Astrocyte of the cerebellum (primary cell): ENCODE data around the gene LSS.

Experiments used
- DNase-seq: peaks from one replicate; pipeline ENCODE4 v3.0.0-alpha.2; 2011; ENCODE audit warnings: low read depth
- H3K4me3 ChIP-seq: 2 replicates; pipeline ENCODE4 v1.5.1; 2011; ENCODE audit warnings: mild to moderate bottlenecking, low read depth, low read length, moderate library complexity
- CTCF ChIP-seq: IDR thresholded peaks from 2 replicates; pipeline ENCODE4 v1.5.1; 2012; ENCODE audit warnings: low read length, low read depth, moderate library complexity, mild to moderate bottlenecking; ENCODE audit errors: missing control alignments
- in situ Hi-C: cut with HindIII; loops from 2 replicates; pipeline ENCODE4 v1.10.0; 2017; ENCODE audit warnings: low sequenced_read_pairs

Gene LSS

GRCh38 chr21:46210378-46211136, 18.0 kb downstream of the LSS start:
- no peak for TF ChIP-seq CTCF
- in situ Hi-C loops, result no loop called here
- H3K4me3 ChIP-seq, result no peak overlapping the region
- no peak for DNase-seq

DNA sequence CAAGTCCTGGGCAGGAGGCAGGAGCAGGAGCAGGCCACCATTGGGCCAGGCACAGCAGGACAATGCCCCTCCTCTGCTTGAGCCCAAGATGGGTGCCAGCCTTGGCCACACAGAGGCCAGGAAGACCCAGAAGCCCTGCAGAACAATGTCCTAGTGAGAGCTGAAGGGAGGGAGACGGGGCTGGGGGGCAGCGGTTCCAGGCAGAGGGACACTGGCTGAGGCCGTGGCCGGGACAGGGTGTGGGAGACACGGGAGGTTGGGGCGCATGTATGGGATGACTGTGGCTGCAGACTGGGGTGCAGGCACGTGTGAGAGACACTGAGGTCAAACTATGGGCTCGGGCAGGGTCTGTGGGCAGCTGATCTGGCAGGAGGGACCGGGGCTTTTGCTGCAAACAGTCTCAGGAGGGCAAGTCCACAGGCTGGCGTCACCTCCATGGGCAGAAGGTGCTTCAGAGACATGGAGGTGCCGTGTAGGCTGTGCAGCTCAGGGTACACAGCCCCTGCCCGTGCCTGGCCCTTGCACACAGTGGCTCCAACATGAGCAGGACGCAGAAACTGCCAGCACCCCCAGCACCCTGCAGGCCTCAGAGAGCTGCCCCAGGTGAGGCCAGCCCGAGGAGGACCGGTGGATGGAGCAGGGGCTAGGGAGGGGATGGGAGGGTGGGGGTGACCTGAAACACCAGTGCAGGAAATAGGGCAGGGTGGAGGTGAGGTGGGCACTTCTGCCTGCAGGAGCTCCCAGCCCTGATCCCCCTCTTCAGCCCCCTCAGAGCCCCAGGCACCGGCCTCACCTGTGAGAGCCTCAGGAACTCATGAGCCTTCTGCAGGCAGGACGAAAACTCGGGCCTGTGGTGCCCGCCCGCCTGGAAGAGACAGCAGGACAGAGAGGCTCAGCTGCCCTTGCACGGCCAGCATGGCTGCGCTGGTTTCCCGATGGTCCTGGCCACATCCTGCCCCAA, 19.5 kb downstream of the LSS start:
- no peak for TF ChIP-seq CTCF
- DNase-seq, result no peak
- H3K4me3 ChIP-seq, result no peak overlapping the region
- in situ Hi-C loops, result no loop called here

- in situ Hi-C loops, result no loop called here
- no peak for TF ChIP-seq CTCF
- H3K4me3 ChIP-seq, result no peak overlapping the region
- no peak for DNase-seq
Observed at GRCh38 chr21:46207920-46208591, 20.5 kb downstream of the LSS start.

- in situ Hi-C loops, result no loop called here
- DNase-seq, result no peak
- no peak overlapping the region for H3K4me3 ChIP-seq
- TF ChIP-seq CTCF, result no peak
Observed at GRCh38 chr21:46207006-46207919, 21.3 kb downstream of the LSS start.

- no peak overlapping the region for H3K4me3 ChIP-seq
- TF ChIP-seq CTCF, result no peak
- in situ Hi-C loops, result no loop called here
- DNase-seq, result no peak
Observed at GRCh38 chr21:46206163-46207005, 22.2 kb downstream of the LSS start.
